HG02610 (cell line): ENCODE results near the gene RAB3A.

Experiments used
- ATAC-seq: cut with Tn5 transposase; IDR thresholded peaks from one replicate; pipeline ENCODE4 v1.9.1; 2021; ENCODE audit warnings: mild to moderate bottlenecking, moderate library complexity; ENCODE audit not compliant: unreplicated experiment

The RAB3A gene

GRCh38 chr19:18152817-18153555 is 50.9 kb downstream of the RAB3A start, which contains the start of gene PIK3R2:
PIK3R2 (plus strand) TSS chr19:18153163; CDS start chr19:18155880, 2,717 bp downstream.
- ATAC-seq, result peak; percentile 74

- peak; percentile 66 for ATAC-seq
Observed at GRCh38 chr19:18152442-18152816, 51.4 kb downstream of the RAB3A start.

- no peak for ATAC-seq
Observed at GRCh38 chr19:18150776-18151624, 52.8 kb downstream of the RAB3A start.

GRCh38 chr19:18149596-18149975 is 54.3 kb downstream of the RAB3A start:
- ATAC-seq, result no peak

GRCh38 chr19:18147396-18147795 is 56.4 kb downstream of the RAB3A start:
- ATAC-seq, result no peak
